HepG2 (cell line): ENCODE results near the gene MYH7. TPM values are rescaled to one million over a fixed set of nuclear protein-coding genes. Genes with fewer than 3 reads are reported as not detected.

Experiments used
- ATAC-seq: fragments of 200-7000 bp; cut with Tn5 transposase; 3 replicates; pipeline ENCODE4 v1.9.1; 2020; ENCODE audit warnings: mild to moderate bottlenecking, moderate library complexity
- BruUV-seq: library from RNA; stranded (reverse); fragments of 400-500 nt; replicated peaks from 2 replicates; lab custom pipeline; 2021; lab: Mats Ljungman, UMichigan
- CTCF ChIA-PET: fragments of 300-600 bp; formaldehyde crosslinking; extraction: SDS; loops from one replicate; lab custom pipeline; 2021; ENCODE audit warnings: low total read pairs, inconsistent platforms, low intra/inter-chr PET ratio; lab: Yijun Ruan, JAX
- POLR2A ChIA-PET: fragments of 350-600 bp; sonication (Branson Sonifier 250); formaldehyde crosslinking; loops from one replicate; lab custom pipeline; 2020; ENCODE audit warnings: antibody characterized with exemption, inconsistent platforms; lab: Yijun Ruan, JAX
- DNase-seq: peaks from one replicate; pipeline ENCODE4 v3.0.0-alpha.2; 2015; ENCODE audit warnings: low spot score
- FAIRE-seq: peaks from 3 replicates; lab custom pipeline; 2011; peaks lifted over from hg19 to GRCh38; lab: Jason Lieb, UNC
- H2AFZ ChIP-seq: one replicate; pipeline ENCODE4 v1.6.1; 2011; ENCODE audit warnings: low read length, inconsistent platforms
- H3K27ac ChIP-seq: fragments of 300-600 bp; 3 replicates; pipeline ENCODE4 v1.8.0; 2011; ENCODE audit warnings: mixed run types, mild to moderate bottlenecking, mixed read lengths, low read length, inconsistent platforms; ENCODE audit not compliant: insufficient read depth; ENCODE audit errors: extremely low read length
- H3K27me3 ChIP-seq, 2 experiments: fragments of 200-600 bp in 1 of 2; 2 replicates in 1 of 2; 3 replicates in 1 of 2; pipeline versions ENCODE4 v1.6.0 to v1.8.0; 2011; ENCODE audit warnings: low read length in 2 of 2, mild to moderate bottlenecking in 2 of 2, moderate library complexity in 2 of 2, inconsistent platforms in 1 of 2; ENCODE audit not compliant: insufficient read depth in 2 of 2, control insufficient read depth in 1 of 2
- H3K36me3 ChIP-seq, 2 experiments: fragments of 200-600 bp in 1 of 2; replicated peaks in 1 of 2; 2 replicates in 1 of 2; 3 replicates in 1 of 2; pipeline versions ENCODE4 v1.5.1 to v1.8.0; 2011; ENCODE audit warnings: low read length in 2 of 2, inconsistent platforms in 1 of 2; ENCODE audit not compliant: insufficient read depth in 2 of 2, control insufficient read depth in 1 of 2
- H3K4me1 ChIP-seq: 2 replicates; pipeline ENCODE4 v1.5.1; 2012; ENCODE audit warnings: low read length, inconsistent platforms; ENCODE audit not compliant: insufficient read depth
- H3K4me2 ChIP-seq: 2 replicates; pipeline ENCODE4 v1.6.0; 2011; ENCODE audit warnings: low read depth, low read length, inconsistent platforms
- H3K4me3 ChIP-seq, 3 experiments: fragments of 200-600 bp in 1 of 3; sonication (generic), shearing (Covaris generic) in 1 of 3; replicated peaks in 1 of 3; 2 replicates each; pipeline ENCODE4 v1.5.1; 2011 to 2016; ENCODE audit warnings: low read length in 3 of 3, inconsistent platforms in 2 of 3, low read depth in 2 of 3, mild to moderate bottlenecking in 2 of 3, control low read depth in 1 of 3, mixed read lengths in 1 of 3; ENCODE audit not compliant: insufficient read depth in 1 of 3
- H3K79me2 ChIP-seq: one replicate; pipeline ENCODE4 v1.6.1; 2011; ENCODE audit warnings: low read length, inconsistent platforms; ENCODE audit not compliant: insufficient read depth
- H3K9ac ChIP-seq: 2 replicates; pipeline ENCODE4 v1.6.0; 2011; ENCODE audit warnings: mild to moderate bottlenecking, low read depth, low read length, inconsistent platforms; ENCODE audit not compliant: insufficient read depth
- H3K9me3 ChIP-seq: 2 replicates; pipeline ENCODE4 v1.5.1; 2012; ENCODE audit warnings: mild to moderate bottlenecking, low read length
- H4K20me1 ChIP-seq: 2 replicates; pipeline ENCODE4 v1.6.0; 2011; ENCODE audit warnings: inconsistent platforms, mild to moderate bottlenecking, low read length, moderate library complexity; ENCODE audit not compliant: insufficient read depth
- EZH2 ChIP-seq: conservative IDR thresholded peaks from 2 replicates; pipeline ENCODE4 v1.6.1; 2012; ENCODE audit warnings: mild to moderate bottlenecking, low read depth, low read length, moderate library complexity
- FOSL1 ChIP-seq: sonication (generic); formaldehyde crosslinking; IDR thresholded peaks from 2 replicates; pipeline ENCODE4 v1.9.0; 2021; ENCODE audit warnings: missing genetic modification reagents, borderline replicate concordance
- NFE2 ChIP-seq: sonication (generic); formaldehyde crosslinking; IDR thresholded peaks from 2 replicates; pipeline ENCODE4 v1.4.0; 2020; ENCODE audit warnings: missing genetic modification reagents
- PITX1 ChIP-seq: sonication (generic); formaldehyde crosslinking; IDR thresholded peaks from 2 replicates; pipeline ENCODE4 v1.5.1; 2020; ENCODE audit warnings: mild to moderate bottlenecking, missing genetic modification reagents
- SYNCRIP ChIP-seq: fragments of 200-400 bp; formaldehyde crosslinking; IDR thresholded peaks from 2 replicates; pipeline ENCODE4 v1.6.1; 2018; ENCODE audit warnings: mild to moderate bottlenecking, low read depth, low read length; ENCODE audit not compliant: insufficient read depth
- TMF1 ChIP-seq: sonication (generic); formaldehyde crosslinking; IDR thresholded peaks from 2 replicates; pipeline ENCODE4 v1.8.1; 2022; ENCODE audit warnings: low read depth, missing genetic modification reagents
- U2AF1 ChIP-seq: fragments of 200-400 bp; formaldehyde crosslinking; optimal IDR thresholded peaks from 2 replicates; pipeline ENCODE3; 2017; ENCODE audit warnings: mild to moderate bottlenecking, low read depth, low read length
- XBP1 ChIP-seq: sonication (generic); formaldehyde crosslinking; IDR thresholded peaks from 2 replicates; pipeline ENCODE4 v1.5.0; 2020; ENCODE audit warnings: missing genetic modification reagents
- ZFP36L1 ChIP-seq: sonication (generic); formaldehyde crosslinking; IDR thresholded peaks from 2 replicates; pipeline ENCODE4 v1.8.0; 2022; ENCODE audit warnings: mild to moderate bottlenecking, missing genetic modification reagents, moderate library complexity
- ZNF619 ChIP-seq: sonication (generic); formaldehyde crosslinking; IDR thresholded peaks from 2 replicates; pipeline ENCODE4 v1.4.0; 2020; ENCODE audit warnings: mild to moderate bottlenecking, missing genetic modification reagents
- ZNF777 ChIP-seq: sonication (generic); formaldehyde crosslinking; IDR thresholded peaks from 2 replicates; pipeline ENCODE4 v1.4.0; 2020; ENCODE audit warnings: missing genetic modification reagents
- ZNF883 ChIP-seq: sonication (generic); formaldehyde crosslinking; IDR thresholded peaks from 2 replicates; pipeline ENCODE4 v1.5.1; 2020; ENCODE audit warnings: mild to moderate bottlenecking, missing genetic modification reagents; ENCODE audit errors: not compliant biosample characterization
- ZSCAN22 ChIP-seq: sonication (generic); formaldehyde crosslinking; IDR thresholded peaks from 2 replicates; pipeline ENCODE4 v1.4.0; 2020; ENCODE audit warnings: mild to moderate bottlenecking, missing genetic modification reagents
- WGBS: methylation state at CpG from one replicate; pipeline ENCODE4 v1.1.6; 2017; ENCODE audit warnings: low lambda C conversion rate; 5-methylcytosine and 5-hydroxymethylcytosine counted together
- in situ Hi-C: cut with HindIII; loops from 2 replicates; pipeline ENCODE4 v1.10.0; 2017; ENCODE audit warnings: low pct_unique_long_range_greater_than_20kb; ENCODE audit not compliant: extremely low pct_ligation_motif_present
- intact Hi-C: fragments of 100-400 bp; cut with micrococcal nuclease; formaldehyde crosslinking; loops from one replicate; pipeline ENCODE4 v1.10.0; 2022; ENCODE audit not compliant: unreplicated experiment
- polyA plus RNA-seq, 8 experiments: library from polyadenylated mRNA; depleted of rRNA in 3 of 8; stranded (reverse) in 7 of 8; unstranded in 1 of 8; fragments of >200 nt; fragmentation: Illumina TruSeq in 4 of 8; extraction: Trizol in 4 of 8; gene quantifications; 2 replicates each; pipeline versions ENCODE4 v1.2.1 to v1.2.3, GENCODE V29; 2011 to 2016; ENCODE audit warnings: low read depth in 4 of 8, missing spikeins in 1 of 8, mixed read lengths in 1 of 8; ENCODE audit not compliant: insufficient read depth in 1 of 8
- total RNA-seq, 5 experiments: library from RNA; depleted of rRNA; stranded (reverse); fragments of >200 nt; fragmentation: Illumina TruSeq; extraction: Trizol; gene quantifications; 2 replicates each; pipeline ENCODE4 v1.2.3, GENCODE V29; 2016; ENCODE audit warnings: low read depth in 1 of 5
- TF ChIP-seq, protein P1 (sequence below): sonication (generic); formaldehyde crosslinking; IDR thresholded peaks from 2 replicates; pipeline ENCODE4 v1.4.0; 2020; ENCODE audit warnings: missing genetic modification reagents

The MYH7 gene
- total and polyA plus RNA-seq, 2 of the 13 experiments (the other 11 are each of a cell fraction or from before 2014, with no cell fraction given) = 0.04 TPM; not detected in 1

DNA sequence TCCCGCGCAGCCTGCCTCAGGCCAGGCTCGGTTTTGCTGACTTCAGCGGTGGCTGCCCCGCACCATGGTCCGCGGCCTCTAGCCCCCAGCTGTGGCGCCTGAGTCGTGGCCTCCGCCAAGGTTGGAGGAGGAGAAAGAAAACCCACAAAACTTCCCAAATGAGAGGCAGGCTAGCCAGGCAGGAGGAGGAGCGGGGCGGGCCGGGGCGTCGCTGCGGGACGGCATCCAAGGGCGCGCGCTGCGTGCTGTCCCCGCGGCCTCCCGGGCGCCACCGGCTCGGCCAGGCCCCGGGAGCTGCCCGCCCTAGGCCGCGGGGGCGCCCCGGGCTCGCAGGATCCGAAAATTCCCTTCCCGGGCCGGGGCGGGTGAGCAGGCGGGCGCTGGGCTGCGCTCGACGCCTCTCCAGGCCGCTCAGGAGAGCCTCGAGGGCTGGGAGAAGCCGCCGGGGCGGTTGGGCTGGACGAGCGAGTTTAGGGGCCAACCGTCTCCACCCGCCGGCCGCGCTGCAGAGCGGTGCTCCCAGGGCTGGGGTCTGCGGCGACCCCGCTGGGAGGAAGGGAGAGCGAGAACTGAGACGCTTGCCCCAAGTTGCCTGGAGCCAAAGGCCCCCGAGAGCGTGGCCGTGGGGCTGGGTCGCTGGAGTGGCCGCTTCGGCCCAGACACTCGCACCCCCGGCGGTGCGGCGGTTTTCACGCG, 70.3 kb downstream of the MYH7 start, which contains the start of gene EFS (continued):
- TF ChIP-seq ZNF777 (CRISPR knock-in tag) (peak; percentile 50), ZFP36L1 (CRISPR knock-in tag) (no peak), TMF1 (0 out of 2 replicates have a peak, but pooled peaks have one; percentile 33)
- TF ChIP-seq, protein P1, sequence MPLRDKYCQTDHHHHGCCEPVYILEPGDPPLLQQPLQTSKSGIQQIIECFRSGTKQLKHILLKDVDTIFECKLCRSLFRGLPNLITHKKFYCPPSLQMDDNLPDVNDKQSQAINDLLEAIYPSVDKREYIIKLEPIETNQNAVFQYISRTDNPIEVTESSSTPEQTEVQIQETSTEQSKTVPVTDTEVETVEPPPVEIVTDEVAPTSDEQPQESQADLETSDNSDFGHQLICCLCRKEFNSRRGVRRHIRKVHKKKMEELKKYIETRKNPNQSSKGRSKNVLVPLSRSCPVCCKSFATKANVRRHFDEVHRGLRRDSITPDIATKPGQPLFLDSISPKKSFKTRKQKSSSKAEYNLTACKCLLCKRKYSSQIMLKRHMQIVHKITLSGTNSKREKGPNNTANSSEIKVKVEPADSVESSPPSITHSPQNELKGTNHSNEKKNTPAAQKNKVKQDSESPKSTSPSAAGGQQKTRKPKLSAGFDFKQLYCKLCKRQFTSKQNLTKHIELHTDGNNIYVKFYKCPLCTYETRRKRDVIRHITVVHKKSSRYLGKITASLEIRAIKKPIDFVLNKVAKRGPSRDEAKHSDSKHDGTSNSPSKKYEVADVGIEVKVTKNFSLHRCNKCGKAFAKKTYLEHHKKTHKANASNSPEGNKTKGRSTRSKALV (CRISPR knock-in tag) = peak; percentile 90

DNA sequence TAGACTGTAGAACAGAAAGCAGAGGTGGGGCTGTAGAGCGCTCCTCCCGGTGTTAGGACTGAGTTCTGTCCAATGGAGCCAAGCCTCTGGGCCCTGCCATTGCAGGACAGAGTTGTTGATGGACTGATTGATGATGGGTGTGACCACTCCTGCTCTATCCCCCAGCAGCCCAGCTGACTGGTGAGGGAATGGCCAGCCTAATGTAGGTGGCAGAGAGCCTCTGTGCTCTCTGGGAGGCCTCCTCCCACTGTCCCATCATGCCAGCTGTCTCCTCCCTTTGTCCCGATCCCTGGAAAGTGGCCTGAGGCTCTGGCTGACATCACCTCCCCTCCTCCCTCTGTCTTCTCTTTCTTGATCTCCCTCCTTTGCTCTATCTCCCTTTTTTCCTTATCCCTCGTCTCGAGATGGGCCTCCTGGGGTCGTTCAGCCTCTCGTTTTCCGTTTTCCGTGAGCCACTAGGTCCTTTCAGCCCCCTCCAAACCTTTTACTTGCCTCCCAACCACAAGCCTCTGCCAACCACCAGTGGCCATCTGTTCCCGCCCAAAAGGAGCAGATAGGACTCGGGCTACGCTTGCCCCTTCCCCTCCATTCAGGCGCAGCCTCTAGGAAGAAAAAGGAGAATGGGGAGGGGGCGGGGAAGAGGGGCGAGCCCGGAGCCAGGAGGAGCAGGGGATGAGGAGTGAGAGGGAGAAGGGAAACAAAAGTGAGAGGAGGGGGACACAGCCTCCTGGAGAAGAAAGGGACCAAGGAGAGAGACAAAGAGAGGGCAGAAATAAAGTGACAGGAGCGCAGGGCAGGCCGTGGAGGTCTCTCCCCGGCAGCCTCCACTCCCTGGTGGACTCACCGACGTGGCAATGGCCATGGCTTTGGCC, 71.1 kb downstream of the MYH7 start:
- ChIA-PET CTCF (no interaction called here), POLR2A (no interaction called here)
- Histone ChIP-seq H3K79me2 (no peaks in the 10 kb centered on the region), H3K4me2 (no peak overlapping the region), H3K36me3 (no peaks in the 10 kb centered on the region), H3K27ac (no peak overlapping the region), H3K4me3 (no peak overlapping the region), H4K20me1 (no peaks in the 10 kb centered on the region), H3K9ac (no peak overlapping the region), H3K4me1 (peaks cover 16% of the 10 kb centered on the region), H3K27me3 (peaks cover 47 to 95% of the 10 kb centered on the region in 2 experiments), H2AFZ (no peak overlapping the region), H3K9me3 (no peaks in the 10 kb centered on the region)
- ATAC-seq (no peak), DNase-seq (no peak), FAIRE-seq (no peak)
- 6% methylated on average over 21 of the region's 21 CpGs for WGBS
- intact Hi-C loops = no loop called here
- in situ Hi-C loops = no loop called here
- no TSS peak for BruUV-seq
- TF ChIP-seq PITX1 (CRISPR knock-in tag) = no peak
- TF ChIP-seq ZSCAN22 (CRISPR knock-in tag) = 0 out of 2 replicates have a peak, but pooled peaks have one; percentile 52
- no peak for TF ChIP-seq FOSL1 (CRISPR knock-in tag)
- no peak for TF ChIP-seq ZNF619 (CRISPR knock-in tag)
- no peak for TF ChIP-seq SYNCRIP
- TF ChIP-seq EZH2 = peak; percentile 84; the same call in 1 of the 2 replicates
- TF ChIP-seq ZNF883 (CRISPR knock-in tag) = peak; percentile 36
- no peak for TF ChIP-seq XBP1 (CRISPR knock-in tag)
- no peak for TF ChIP-seq U2AF1
- no peak for TF ChIP-seq NFE2 (CRISPR knock-in tag)
